Activated gamma-delta T cell (primary cell): ENCODE data around the gene VAV2.

Experiments used
- DNase-seq: peaks from one replicate; lab custom pipeline; 2025; lab: John Stamatoyannopoulos, UW

VAV2 gene

GRCh38 chr9:133815781-133816180 lies 176.3 kb downstream of the VAV2 start:
- DNase-seq, result no peak

DNA sequence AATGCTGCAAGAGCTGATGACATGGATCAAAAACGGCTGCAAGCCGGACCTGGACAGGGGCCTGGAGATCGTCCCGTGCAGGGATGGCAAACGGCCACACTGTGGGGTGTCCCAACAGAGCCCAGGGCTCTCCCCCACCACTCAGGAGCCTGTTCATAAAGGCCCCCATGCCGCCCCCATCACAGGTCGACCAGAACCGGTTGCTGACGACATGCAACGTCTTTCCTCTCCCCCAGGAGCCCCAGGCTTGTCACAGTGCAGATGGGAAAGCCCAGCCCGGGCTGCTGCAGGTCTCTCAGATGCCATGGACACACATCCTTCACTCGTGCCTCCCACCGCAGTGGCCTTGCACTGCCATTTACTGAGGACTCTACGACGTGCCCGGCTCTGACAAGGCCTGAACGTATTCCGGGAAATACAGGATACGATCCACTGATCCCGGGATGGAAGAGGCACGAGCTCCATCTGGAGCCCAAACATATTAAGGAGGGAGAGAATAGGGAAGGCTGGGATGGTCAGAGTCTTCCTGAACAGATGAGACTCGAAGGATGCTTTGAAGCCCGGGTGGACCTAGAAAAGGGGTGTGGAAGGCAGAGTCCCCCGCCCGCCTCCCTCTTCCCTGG lies 177.4 kb downstream of the VAV2 start:
- DNase-seq, result no peak

- no peak for DNase-seq
These were observed 178.2 kb downstream of the VAV2 start for GRCh38 chr9:133813749-133814585.

GRCh38 chr9:133812941-133813748 lies 179.0 kb downstream of the VAV2 start:
- no peak for DNase-seq

GRCh38 chr9:133812077-133812868 lies 179.9 kb downstream of the VAV2 start:
- no peak for DNase-seq

GRCh38 chr9:133811471-133811870 lies 180.7 kb downstream of the VAV2 start:
- DNase-seq, result no peak

- DNase-seq, result no peak
These were observed 181.4 kb downstream of the VAV2 start for GRCh38 chr9:133810556-133811195.

DNA sequence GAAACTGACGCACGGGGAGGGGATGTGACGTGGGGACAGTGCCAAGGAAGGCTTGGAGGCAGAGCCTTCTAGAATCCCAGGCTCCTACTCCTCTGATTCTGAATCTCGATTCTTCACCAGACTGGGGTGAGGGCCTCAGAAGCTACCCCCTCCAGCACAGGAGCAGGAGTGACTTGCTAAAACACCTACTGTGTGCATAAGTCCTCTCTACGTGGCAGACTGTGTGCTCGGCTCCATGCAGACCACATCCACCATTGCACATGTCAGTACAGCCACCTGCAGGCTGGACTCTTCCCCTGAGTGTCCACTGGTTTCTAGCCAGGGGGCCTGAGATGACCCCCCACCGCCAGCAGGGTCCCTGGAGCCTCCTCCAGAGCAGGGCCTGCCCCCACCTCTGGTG lies 182.8 kb downstream of the VAV2 start:
- no peak for DNase-seq

- no peak for DNase-seq
These were observed 184.3 kb downstream of the VAV2 start for GRCh38 chr9:133807818-133808217.

DNA sequence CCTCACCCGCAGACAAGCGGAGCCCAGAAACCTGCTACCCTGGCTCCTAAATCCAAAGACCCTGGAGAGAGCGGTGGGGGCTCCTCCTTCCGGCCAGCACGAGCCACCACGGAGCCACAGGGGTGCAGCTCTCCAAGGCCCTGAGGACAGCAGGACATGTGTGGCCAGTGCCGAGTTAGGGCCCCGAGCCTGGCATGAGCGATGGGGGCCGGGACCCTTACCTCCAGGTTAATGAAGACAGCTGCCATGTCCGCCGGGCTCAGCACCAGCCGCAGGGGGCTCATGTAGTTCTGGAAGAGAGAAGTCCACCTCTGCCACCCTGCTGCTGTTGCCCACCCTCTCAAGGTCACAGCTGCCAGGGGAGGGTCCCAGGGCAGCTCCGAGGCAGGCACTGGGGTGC lies 185.1 kb downstream of the VAV2 start:
- no peak for DNase-seq

- DNase-seq, result no peak
These were observed 185.5 kb downstream of the VAV2 start for GRCh38 chr9:133806623-133807010.

- DNase-seq, result no peak
These were observed 186.1 kb downstream of the VAV2 start for GRCh38 chr9:133805876-133806622.

GRCh38 chr9:133804199-133804598 lies 187.9 kb downstream of the VAV2 start:
- DNase-seq, result no peak

GRCh38 chr9:133803745-133804144 lies 188.4 kb downstream of the VAV2 start:
- no peak for DNase-seq

- DNase-seq, result no peak
These were observed 189.0 kb downstream of the VAV2 start for GRCh38 chr9:133803028-133803585.

DNA sequence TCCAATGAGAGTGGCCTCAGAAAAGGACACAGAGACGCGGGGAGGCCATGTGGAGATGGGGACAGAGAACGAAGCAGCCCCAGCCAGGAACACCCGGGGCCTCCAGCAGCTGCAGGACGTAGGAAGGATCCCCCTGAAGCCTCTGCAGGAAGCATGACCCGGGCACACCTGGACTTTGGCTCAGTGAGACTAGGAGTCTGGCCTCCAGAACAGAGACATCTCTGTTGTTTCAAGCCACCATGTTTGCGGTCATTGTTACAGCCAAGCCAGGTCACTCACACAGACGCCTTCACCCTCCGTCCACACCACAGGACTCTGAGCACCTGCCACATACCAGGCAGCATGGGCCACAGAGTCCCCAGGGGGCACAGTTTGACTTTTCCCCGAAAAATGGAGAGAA lies 190.4 kb downstream of the VAV2 start:
- DNase-seq, result no peak

DNA sequence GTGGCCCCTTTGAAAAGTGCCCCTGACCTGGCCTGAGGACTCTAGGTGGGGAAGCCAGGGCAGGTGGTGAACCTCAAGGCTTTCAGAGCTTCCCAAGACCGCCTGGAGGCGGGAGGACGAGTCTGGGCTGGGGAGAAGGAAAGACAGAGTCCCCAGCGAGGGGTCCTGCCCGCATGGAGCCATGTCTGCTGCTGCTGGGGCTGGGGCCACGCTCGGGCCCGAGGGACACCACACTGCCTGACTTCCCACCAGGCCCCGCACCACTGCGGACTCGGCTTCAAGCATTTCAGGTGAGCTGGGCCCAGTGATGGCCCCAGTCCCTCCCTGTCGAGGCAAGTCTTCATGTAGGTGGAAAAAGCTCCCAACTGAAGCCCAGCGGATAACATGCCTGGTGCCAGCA lies 191.9 kb downstream of the VAV2 start:
- no peak for DNase-seq

GRCh38 chr9:133799716-133800115 lies 192.4 kb downstream of the VAV2 start:
- no peak for DNase-seq

- DNase-seq, result no peak
These were observed 193.0 kb downstream of the VAV2 start for GRCh38 chr9:133799106-133799505.

GRCh38 chr9:133798160-133798559 lies 194.0 kb downstream of the VAV2 start:
- DNase-seq, result no peak
